SH-SY5Y (cell line): Measurements from ENCODE around the gene DKK2.

Source experiments
- GATA2 ChIP-seq: IDR thresholded peaks from 2 replicates; pipeline ENCODE4 v1.6.1; 2011; ENCODE audit warnings: mild to moderate bottlenecking, low read depth, low read length
- GATA3 ChIP-seq: IDR thresholded peaks from 2 replicates; pipeline ENCODE4 v1.6.1; 2011; ENCODE audit warnings: low read depth, mild to moderate bottlenecking, low read length, moderate library complexity

DKK2 gene

GRCh38 chr4:107035819-107036583 lies at the start of gene DKK2:
TSS of gene DKK2 (minus strand) at chr4:107036313. CDS start at chr4:107035591, 722 bp downstream.
- no peak for TF ChIP-seq GATA3
- TF ChIP-seq GATA2, result no peak

- TF ChIP-seq GATA3, result no peak
- TF ChIP-seq GATA2, result no peak
Observed at GRCh38 chr4:107077192-107077591, 41.1 kb upstream of the DKK2 start.

GRCh38 chr4:107072836-107073736 lies 37.0 kb upstream of the DKK2 start:
- TF ChIP-seq GATA3 (no peak), GATA2 (no peak)

- TF ChIP-seq GATA3, result no peak
- TF ChIP-seq GATA2, result no peak
Observed at GRCh38 chr4:107071108-107071507, 35.0 kb upstream of the DKK2 start.

- TF ChIP-seq GATA2 (no peak), GATA3 (no peak)
Observed at GRCh38 chr4:107069049-107069448, 32.9 kb upstream of the DKK2 start.

- TF ChIP-seq GATA3 (no peak), GATA2 (no peak)
Observed at GRCh38 chr4:107068116-107068515, 32.0 kb upstream of the DKK2 start.

GRCh38 chr4:107066621-107067020 lies 30.5 kb upstream of the DKK2 start:
- no peak for TF ChIP-seq GATA3

GRCh38 chr4:107065201-107065600 lies 29.1 kb upstream of the DKK2 start:
- TF ChIP-seq GATA2 (no peak), GATA3 (no peak)

- TF ChIP-seq GATA3, result no peak
- TF ChIP-seq GATA2, result no peak
Observed at GRCh38 chr4:107060388-107060787, 24.3 kb upstream of the DKK2 start.

- TF ChIP-seq GATA3, result no peak
- TF ChIP-seq GATA2, result no peak
Observed at GRCh38 chr4:107058828-107059227, 22.7 kb upstream of the DKK2 start.

- TF ChIP-seq GATA2, result no peak
- no peak for TF ChIP-seq GATA3
Observed at GRCh38 chr4:107050525-107051135, 14.5 kb upstream of the DKK2 start.

- TF ChIP-seq GATA3 (no peak), GATA2 (no peak)
Observed at GRCh38 chr4:107046261-107046660, 10.1 kb upstream of the DKK2 start.

GRCh38 chr4:107044170-107044569 lies 8.1 kb upstream of the DKK2 start:
- TF ChIP-seq GATA2 (no peak), GATA3 (no peak)

GRCh38 chr4:107037199-107037584 lies 1.1 kb upstream of the DKK2 start:
- no peak for TF ChIP-seq GATA2
- no peak for TF ChIP-seq GATA3

GRCh38 chr4:107036584-107037198 lies 578 bp upstream of the DKK2 start:
- TF ChIP-seq GATA2 (no peak), GATA3 (no peak)
